Limb (tissue), 2 donors: ENCODE data around the gene LRRC4.
A peak's percentile ranks its signal among the peaks of the same experiment; 100 is the strongest.

Experiments
- DNase-seq, 2 donors: peaks; one replicate each; pipeline ENCODE4 v3.0.0-alpha.2; 2016; ENCODE audit errors: extremely low spot score in 2 of 2

Gene LRRC4

GRCh38 chr7:128059143-128059988, 28.1 kb upstream of the LRRC4 start:
- DNase-seq = no peak

- no peak for DNase-seq
Observed at GRCh38 chr7:128057909-128058308, 26.7 kb upstream of the LRRC4 start.

GRCh38 chr7:128056901-128057300, 25.7 kb upstream of the LRRC4 start:
- DNase-seq = no peak

- DNase-seq = no peak
Observed at GRCh38 chr7:128055637-128056036, 24.4 kb upstream of the LRRC4 start.

GRCh38 chr7:128054511-128054910, 23.3 kb upstream of the LRRC4 start:
- no peak for DNase-seq

- no peak for DNase-seq
Observed at GRCh38 chr7:128053991-128054390, 22.8 kb upstream of the LRRC4 start.

GRCh38 chr7:128053023-128053422, 21.8 kb upstream of the LRRC4 start:
- no peak for DNase-seq

- DNase-seq = no peak
Observed at GRCh38 chr7:128052404-128052803, 21.2 kb upstream of the LRRC4 start.

- DNase-seq = no peak
Observed at GRCh38 chr7:128045766-128046165, 14.5 kb upstream of the LRRC4 start.

- no peak for DNase-seq
Observed at GRCh38 chr7:128045158-128045557, 13.9 kb upstream of the LRRC4 start.

- no peak for DNase-seq
Observed at GRCh38 chr7:128044064-128044463, 12.8 kb upstream of the LRRC4 start.

- DNase-seq = no peak
Observed at GRCh38 chr7:128042012-128042411, 10.8 kb upstream of the LRRC4 start.

- no peak for DNase-seq
Observed at GRCh38 chr7:128041203-128041602, 10.0 kb upstream of the LRRC4 start.

GRCh38 chr7:128040205-128040604, 9.0 kb upstream of the LRRC4 start:
- DNase-seq = no peak

GRCh38 chr7:128039544-128039953, 8.3 kb upstream of the LRRC4 start:
- DNase-seq = no peak

GRCh38 chr7:128037880-128038619, 6.8 kb upstream of the LRRC4 start:
- no peak for DNase-seq

GRCh38 chr7:128037081-128037480, 5.8 kb upstream of the LRRC4 start:
- DNase-seq = no peak

- no peak for DNase-seq
Observed at GRCh38 chr7:128036226-128036940, 5.1 kb upstream of the LRRC4 start.

GRCh38 chr7:128035712-128036111, 4.5 kb upstream of the LRRC4 start:
- no peak for DNase-seq

- DNase-seq = no peak
Observed at GRCh38 chr7:128034825-128035224, 3.6 kb upstream of the LRRC4 start.

- DNase-seq = no peak
Observed at GRCh38 chr7:128033246-128033645, 2.0 kb upstream of the LRRC4 start.

GRCh38 chr7:128032605-128033235, 1.5 kb upstream of the LRRC4 start:
- DNase-seq = peak in 1 of 2 donors; percentile 68
